Spleen (tissue), 11 donors: ENCODE results near the gene ANO4. TPM values are rescaled to one million over a fixed set of nuclear protein-coding genes. Genes with fewer than 3 reads are reported as not detected.

Source experiments
- DNase-seq: peaks from one replicate; pipeline ENCODE4 v3.0.0-alpha.2; 2020
- H3K27ac ChIP-seq, 8 donors: fragments of 200-600 bp; sonication (generic) in 7 of 8; 1 replicate in 4 of 8; 2 replicates in 4 of 8; pipeline versions ENCODE4 v1.5.0 to v1.8.0; 2016 to 2021; ENCODE audit warnings: inconsistent platforms in 4 of 8, mild to moderate bottlenecking in 4 of 8, moderate library complexity in 1 of 8
- H3K27me3 ChIP-seq, 7 donors: fragments of 200-600 bp; sonication (generic) in 6 of 7; replicated peaks in 1 of 7; 1 replicate in 4 of 7; 2 replicates in 3 of 7; pipeline versions ENCODE4 v1.5.0 to v1.8.0; 2016 to 2021; ENCODE audit warnings: inconsistent platforms in 3 of 7, mild to moderate bottlenecking in 1 of 7
- H3K36me3 ChIP-seq, 6 donors: fragments of 200-600 bp; sonication (generic) in 5 of 6; 1 replicate in 4 of 6; 2 replicates in 2 of 6; pipeline versions ENCODE4 v1.5.0 to v1.8.0; 2016 to 2021; ENCODE audit warnings: inconsistent platforms in 2 of 6
- H3K4me1 ChIP-seq, 6 donors: fragments of 200-600 bp; sonication (generic) in 5 of 6; 1 replicate in 3 of 6; 2 replicates in 3 of 6; pipeline versions ENCODE4 v1.5.0 to v1.8.0; 2016 to 2021; ENCODE audit warnings: inconsistent platforms in 3 of 6
- H3K4me3 ChIP-seq, 8 donors: fragments of 200-600 bp; sonication (generic) in 7 of 8; 1 replicate in 4 of 8; 2 replicates in 4 of 8; pipeline versions ENCODE4 v1.5.0 to v1.8.0; 2016 to 2021; ENCODE audit warnings: inconsistent platforms in 4 of 8, mild to moderate bottlenecking in 4 of 8, moderate library complexity in 2 of 8
- H3K9me3 ChIP-seq, 8 donors: fragments of 200-600 bp; sonication (generic) in 7 of 8; 1 replicate in 4 of 8; 2 replicates in 4 of 8; pipeline versions ENCODE4 v1.5.0 to v1.8.0; 2016 to 2021; ENCODE audit warnings: inconsistent platforms in 4 of 8
- CTCF ChIP-seq, 11 experiments: fragments of 200-600 bp in 7 of 11; fragments of 450-650 bp in 4 of 11; sonication (generic) in 4 of 11; IDR thresholded peaks in 8 of 11; conservative IDR thresholded peaks in 3 of 11; 1 replicate in 7 of 11; 2 replicates in 4 of 11; pipeline versions ENCODE4 v1.4.0 to v1.8.0; 2016 to 2021; ENCODE audit warnings: antibody characterized with exemption in 11 of 11, inconsistent platforms in 4 of 11, mild to moderate bottlenecking in 1 of 11
- POLR2A ChIP-seq, 3 donors: fragments of 450-650 bp; IDR thresholded peaks; one replicate each; pipeline ENCODE4 v1.5.1; 2017; ENCODE audit warnings: antibody characterized with exemption in 3 of 3, mild to moderate bottlenecking in 1 of 3
- POLR2AphosphoS5 ChIP-seq, 3 donors: sonication (generic); formaldehyde crosslinking; IDR thresholded peaks; one replicate each; pipeline ENCODE4 v1.5.1; 2017; ENCODE audit warnings: antibody characterized with exemption in 3 of 3
- WGBS, 5 donors: extraction: QIAGEN DNeasy Blood & Tissue Kit in 3 of 5; methylation state at CpG; one replicate each; pipeline versions ENCODE4 v1.1.5 to v1.1.7; 2013 to 2018; 5-methylcytosine and 5-hydroxymethylcytosine counted together
- intact Hi-C: fragments of 100-400 bp; cut with DNase I; formaldehyde crosslinking; loops from one replicate; pipeline ENCODE4 v1.15.0; 2023; ENCODE audit warnings: low total_unique reads
- polyA plus RNA-seq, 3 donors: library from polyadenylated mRNA; stranded (reverse); fragments of 200-250 nt; gene quantifications; one replicate each; pipeline ENCODE4 v1.2.1, GENCODE V29; 2013
- total RNA-seq, 7 donors: library from RNA; depleted of rRNA in 3 of 7; stranded (reverse); fragments of >200 nt in 3 of 7; fragmentation: NEBNext Ultra II Directional in 4 of 7; extraction: Animal tissue kit (Norgen Biotek cat#: 25700) in 4 of 7; gene quantifications; one replicate each; pipeline versions ENCODE4 v1.1.0 to v1.2.1, GENCODE V29; 2016 to 2021
- donor health status: healthy with polysubstance abuse.
- donor health status: DM: no; HTN: no; CAD: no; lungs with moderate emphysema.
- donor health status: DM: no; HTN: no; CAD: no.
- donor health status: Bipolar disorder and iron deficiency.
- donor health status: healthy.
- donor health status: DM: no; HTN: no; CAD: no.
- donor health status: DM: yes; HTN: yes; CAD: no.

The ANO4 gene
- total and polyA plus RNA-seq, 10 donors, result 0.42 TPM; not detected in 9

- H3K27me3 ChIP-seq, result no peaks in the 10 kb centered on the region
- H3K4me1 ChIP-seq, result no peaks in the 10 kb centered on the region
- no peak overlapping the region for H3K4me3 ChIP-seq
- H3K9me3 ChIP-seq, result peaks cover 0 to 7% (median 0%) of the 10 kb centered on the region in 8 donors
- no peak for DNase-seq
- intact Hi-C loops, result no loop called here
- 79 to 91% (median 90%) methylated on average over 4 of the region's 4 CpGs for WGBS, 5 donors
- no peak overlapping the region for H3K27ac ChIP-seq
- no peaks in the 10 kb centered on the region for H3K36me3 ChIP-seq
- no peak for TF ChIP-seq POLR2AphosphoS5 (IDR thresholded peaks at IDR 0.05)
- no peak for TF ChIP-seq POLR2A (IDR thresholded peaks at IDR 0.05)
- TF ChIP-seq CTCF (IDR thresholded peaks at IDR 0.05 in 8 of 11, conservative IDR thresholded peaks at IDR 0.05 in 3 of 11), result no peak
Observed at GRCh38 chr12:101068836-101069235, 274.3 kb downstream of the ANO4 start.

DNA sequence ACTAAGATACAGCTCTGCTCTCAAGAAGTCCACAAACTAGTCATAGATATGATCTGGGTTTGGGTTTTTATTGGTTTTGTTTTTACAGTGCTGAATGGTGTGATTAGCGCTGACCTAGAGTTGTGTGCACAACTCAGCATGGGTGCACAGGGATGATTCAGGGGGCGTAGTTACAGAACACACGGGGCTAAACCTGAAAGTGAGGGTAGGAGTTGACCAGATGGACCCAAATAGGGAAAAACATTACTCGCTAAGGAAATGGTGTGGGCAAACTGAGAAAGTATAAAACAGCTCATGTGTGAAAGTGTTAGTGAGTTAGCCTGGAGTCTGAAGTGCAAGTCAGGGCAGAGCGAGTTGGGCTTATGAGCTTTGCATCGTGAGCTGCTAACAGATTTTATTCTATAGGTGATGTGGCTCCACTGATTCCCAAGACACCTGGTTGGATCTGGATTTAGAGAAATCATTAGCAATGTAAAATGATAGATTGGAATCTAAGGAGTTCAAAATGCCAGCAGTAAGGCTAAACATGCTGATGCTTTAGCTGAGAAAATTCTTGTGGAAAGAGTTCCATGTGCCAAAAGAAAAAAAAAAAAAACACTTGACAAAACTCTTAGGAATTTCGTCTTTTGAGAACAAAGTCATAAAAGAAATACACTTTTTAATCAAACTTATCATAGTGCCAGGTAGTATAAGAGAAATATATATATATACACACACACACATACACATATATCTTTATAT lies 280.5 kb downstream of the ANO4 start:
- Histone ChIP-seq H3K36me3 (no peaks in the 10 kb centered on the region), H3K27ac (no peak overlapping the region), H3K4me3 (no peak overlapping the region), H3K27me3 (no peaks in the 10 kb centered on the region), H3K4me1 (no peaks in the 10 kb centered on the region), H3K9me3 (peaks cover 0 to 7% (median 0%) of the 10 kb centered on the region in 8 donors)
- no peak for DNase-seq
- WGBS, 5 donors, result 61 to 75% (median 69%) methylated on average over 7 of the region's 7 CpGs
- intact Hi-C loops, result no loop called here
- no peak for TF ChIP-seq CTCF (IDR thresholded peaks at IDR 0.05 in 8 of 11, conservative IDR thresholded peaks at IDR 0.05 in 3 of 11)
- TF ChIP-seq POLR2AphosphoS5 (IDR thresholded peaks at IDR 0.05), result no peak
- no peak for TF ChIP-seq POLR2A (IDR thresholded peaks at IDR 0.05)

- DNase-seq, result no peak
- 27 to 39% (median 30%) methylated on average over 4 of the region's 4 CpGs for WGBS, 5 donors
- Histone ChIP-seq H3K4me1 (no peaks in the 10 kb centered on the region), H3K4me3 (no peak overlapping the region), H3K36me3 (no peaks in the 10 kb centered on the region), H3K9me3 (peaks cover 0 to 3% (median 0%) of the 10 kb centered on the region in 8 donors), H3K27me3 (no peaks in the 10 kb centered on the region), H3K27ac (no peak overlapping the region)
- intact Hi-C loops, result no loop called here
- TF ChIP-seq CTCF (IDR thresholded peaks at IDR 0.05 in 8 of 11, conservative IDR thresholded peaks at IDR 0.05 in 3 of 11) (no peak), POLR2AphosphoS5 (IDR thresholded peaks at IDR 0.05) (no peak), POLR2A (IDR thresholded peaks at IDR 0.05) (no peak)
Observed at GRCh38 chr12:101076921-101077320, 282.3 kb downstream of the ANO4 start.

- Histone ChIP-seq H3K4me3 (no peak overlapping the region), H3K36me3 (no peaks in the 10 kb centered on the region), H3K9me3 (no peaks in the 10 kb centered on the region), H3K27me3 (no peaks in the 10 kb centered on the region), H3K27ac (no peak overlapping the region), H3K4me1 (no peaks in the 10 kb centered on the region)
- no peak for DNase-seq
- WGBS, 5 donors, result 72 to 87% (median 77%) methylated on average over 3 of the region's 3 CpGs
- intact Hi-C loops, result no loop called here
- TF ChIP-seq POLR2AphosphoS5 (IDR thresholded peaks at IDR 0.05), result no peak
- TF ChIP-seq CTCF (IDR thresholded peaks at IDR 0.05 in 8 of 11, conservative IDR thresholded peaks at IDR 0.05 in 3 of 11), result no peak
- TF ChIP-seq POLR2A (IDR thresholded peaks at IDR 0.05), result no peak
Observed at GRCh38 chr12:101077791-101078528, 283.4 kb downstream of the ANO4 start.
